ENCODE results near the gene POLG2. TPM values are rescaled to one million over a fixed set of nuclear protein-coding genes. Genes with fewer than 3 reads are reported as not detected.
"Not testable (repeated sequence)": the region's sequence is repeated elsewhere in the genome, so short reads cannot be mapped to it uniquely, and the experiment has no call there.

Gene POLG2
- total RNA-seq, 4 donors from 2014 or later, result 10.6 to 15.0 (median 13.1) TPM

DNA sequence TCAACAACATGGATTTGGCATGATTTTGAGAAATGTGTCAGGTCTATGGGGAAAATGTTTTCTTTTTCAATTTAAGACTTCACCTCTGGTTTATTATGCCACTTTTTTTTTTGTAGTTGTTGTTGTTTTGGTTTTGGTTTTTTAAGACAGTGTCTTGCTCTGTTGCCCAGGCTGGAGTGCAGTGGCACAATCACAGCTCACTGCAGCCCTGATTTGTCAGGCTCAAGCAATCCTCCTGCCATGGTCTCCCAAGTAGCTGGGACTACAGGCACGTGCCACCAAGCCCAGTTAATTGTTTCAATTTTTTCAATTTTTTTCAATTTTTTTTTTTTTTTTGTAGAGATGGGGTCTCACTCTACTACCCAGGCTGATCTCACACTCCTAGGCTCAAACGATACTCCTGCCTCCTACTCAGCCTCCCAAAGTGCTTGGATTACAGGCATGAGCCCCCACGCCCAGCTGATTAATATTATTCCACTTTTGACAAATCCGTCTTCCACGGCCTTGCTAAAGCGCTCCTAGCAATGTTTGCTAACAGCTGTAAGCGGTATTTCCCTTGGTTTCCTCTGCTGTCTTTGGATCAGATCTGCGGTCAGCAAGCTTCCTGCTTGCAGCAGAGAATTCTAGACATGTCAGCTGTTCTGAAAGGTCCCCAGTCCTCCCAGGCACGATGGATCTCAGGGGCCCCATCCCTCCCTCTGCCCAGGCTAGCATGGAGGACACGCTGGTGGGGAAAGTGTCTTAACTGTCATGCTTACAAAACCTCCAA is 54.9 kb downstream of the POLG2 start:
- no peak for TF ChIP-seq POLR2A (IDR thresholded peaks at IDR 0.05)
- TF ChIP-seq CTCF (IDR thresholded peaks at IDR 0.05), result no peak
- DNase-seq, result no peak
- Histone ChIP-seq H3K27me3 (no peaks in the 10 kb centered on the region), H3K9me3 (no peaks in the 10 kb centered on the region), H3K4me1 (no peaks in the 10 kb centered on the region), H3K4me3 (replicated peaks in 1 of 3) (no peak overlapping the region), H3K27ac (peak overlapping the region in 1 of 3 donors; percentile 5), H3K36me3 (no peaks in the 10 kb centered on the region)
- intact Hi-C loops (cut with DNase I), result no loop called here
- 66 to 79% methylated on average over 10 of the region's 10 CpGs for WGBS, 2 donors

GRCh38 chr17:64439956-64440355 is 56.9 kb downstream of the POLG2 start:
- Histone ChIP-seq H3K27ac (no peak overlapping the region), H3K4me3 (replicated peaks in 1 of 3) (no peak overlapping the region), H3K9me3 (no peaks in the 10 kb centered on the region), H3K4me1 (no peaks in the 10 kb centered on the region), H3K36me3 (no peaks in the 10 kb centered on the region), H3K27me3 (no peaks in the 10 kb centered on the region)
- TF ChIP-seq POLR2A (IDR thresholded peaks at IDR 0.05) (no peak), CTCF (IDR thresholded peaks at IDR 0.05) (no peak)
- no peak for DNase-seq
- 94 to 95% methylated on average over 2 of the region's 2 CpGs for WGBS, 2 donors
- intact Hi-C loops (cut with DNase I), result no loop called here

- intact Hi-C loops (cut with DNase I); DNase-seq; H3K4me3 ChIP-seq (replicated peaks in 1 of 3); H3K27ac ChIP-seq; H3K4me1 ChIP-seq; H3K27me3 ChIP-seq; H3K36me3 ChIP-seq; H3K9me3 ChIP-seq: not testable (repeated sequence)
- WGBS, 2 donors, result 100% methylated on average over 1 of the region's 1 CpG
Observed at GRCh38 chr17:64439521-64439920, 57.3 kb downstream of the POLG2 start.

DNA sequence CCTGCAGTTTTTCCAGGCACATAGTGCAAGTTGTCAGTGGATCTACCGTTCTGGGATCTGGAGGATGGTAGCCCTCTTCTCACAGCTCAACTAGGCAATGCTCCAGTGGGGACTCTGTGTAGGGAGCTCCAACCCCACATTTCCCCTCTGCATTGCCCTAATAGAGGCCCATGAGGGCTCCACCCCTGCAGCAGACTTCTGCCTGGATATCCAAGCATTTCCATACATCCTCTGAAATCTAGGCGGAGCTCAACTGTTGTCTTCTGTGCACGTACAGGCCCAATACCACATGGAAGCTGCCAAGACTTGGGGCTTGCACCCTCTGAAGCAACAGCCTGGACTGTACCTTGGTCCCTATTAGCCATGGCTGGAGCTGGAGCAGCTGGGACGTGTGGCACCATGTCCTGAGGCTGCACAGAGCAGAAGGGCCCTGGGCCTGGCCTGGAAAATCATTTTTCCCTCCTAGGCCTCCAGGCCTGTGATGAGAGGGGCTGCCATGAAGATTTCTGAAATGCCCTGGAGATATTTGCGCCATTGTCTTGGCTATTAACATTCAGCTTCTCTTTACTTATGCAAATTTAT is 58.8 kb downstream of the POLG2 start:
- no peaks in the 10 kb centered on the region for H3K27me3 ChIP-seq
- intact Hi-C loops (cut with DNase I), result no loop called here
- H3K4me3 ChIP-seq (replicated peaks in 1 of 3), result no peak overlapping the region
- H3K4me1 ChIP-seq, result no peaks in the 10 kb centered on the region
- no peaks in the 10 kb centered on the region for H3K36me3 ChIP-seq
- no peaks in the 10 kb centered on the region for H3K9me3 ChIP-seq
- TF ChIP-seq POLR2A (IDR thresholded peaks at IDR 0.05), result no peak
- no peak for TF ChIP-seq CTCF (IDR thresholded peaks at IDR 0.05)
- WGBS, 2 donors, result 98% methylated on average over 3 to 5 of the region's 5 CpGs
- no peak for DNase-seq
- no peak overlapping the region for H3K27ac ChIP-seq

GRCh38 chr17:64431534-64431933 is 65.3 kb downstream of the POLG2 start:
- TF ChIP-seq POLR2A (IDR thresholded peaks at IDR 0.05), result no peak
- no peak for TF ChIP-seq CTCF (IDR thresholded peaks at IDR 0.05)
- WGBS, 2 donors, result 77 to 83% methylated on average over 6 of the region's 6 CpGs
- Histone ChIP-seq H3K27ac (no peak overlapping the region), H3K4me1 (no peaks in the 10 kb centered on the region), H3K27me3 (no peaks in the 10 kb centered on the region), H3K36me3 (no peaks in the 10 kb centered on the region), H3K4me3 (replicated peaks in 1 of 3) (no peak overlapping the region), H3K9me3 (no peaks in the 10 kb centered on the region)
- intact Hi-C loops (cut with DNase I), result no loop called here
- no peak for DNase-seq

DNA sequence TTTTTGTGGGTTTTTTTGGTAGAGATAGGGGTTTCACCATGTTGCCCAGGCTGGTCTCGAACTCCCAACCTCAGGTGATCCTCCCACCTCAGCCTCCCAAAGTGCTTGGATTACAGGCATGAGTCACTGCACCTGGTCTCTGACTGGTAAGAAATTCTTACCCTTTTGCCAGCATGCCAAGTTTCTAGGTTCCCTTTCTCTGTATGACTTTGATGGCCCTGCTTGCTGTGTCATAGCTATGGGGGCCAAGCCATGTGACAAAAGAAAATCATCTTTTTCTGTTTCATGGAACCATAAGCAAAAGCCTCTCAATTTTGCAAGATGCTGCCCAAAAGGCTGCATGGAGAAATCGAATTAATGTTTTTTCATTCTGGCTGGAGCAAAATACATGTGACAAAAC is 66.8 kb downstream of the POLG2 start:
- H3K4me3 ChIP-seq (replicated peaks in 1 of 3); intact Hi-C loops (cut with DNase I); H3K9me3 ChIP-seq; H3K36me3 ChIP-seq; H3K27ac ChIP-seq; H3K4me1 ChIP-seq; DNase-seq; H3K27me3 ChIP-seq: not testable (repeated sequence)
- WGBS, 2 donors, result 92 to 97% methylated on average over 2 of the region's 2 CpGs

Measured in thyroid gland (tissue), 4 donors.